ENCODE measurements around the gene ARAP2.

DNA sequence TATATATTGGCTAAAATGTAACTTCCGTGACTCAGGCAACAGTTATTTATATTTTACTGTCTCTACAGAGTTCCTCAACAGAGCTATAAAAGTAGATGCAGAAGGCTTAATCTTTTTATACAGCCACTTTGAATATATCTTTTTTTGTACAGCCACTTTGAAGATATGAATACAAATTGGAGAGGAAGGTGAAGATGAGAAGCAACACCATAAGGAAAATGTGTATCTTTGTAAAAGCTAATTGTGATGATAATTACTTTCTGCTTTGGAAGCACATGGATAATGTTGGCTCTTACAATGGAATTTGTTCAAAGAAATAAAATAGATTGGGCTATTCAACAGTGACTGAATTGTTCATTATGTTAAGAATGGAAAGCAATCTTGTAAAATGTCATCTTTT lies 205.8 kb downstream of the ARAP2 start:
- TF ChIP-seq POLR2A (IDR thresholded peaks at IDR 0.05), result no peak
- TF ChIP-seq, protein P1, sequence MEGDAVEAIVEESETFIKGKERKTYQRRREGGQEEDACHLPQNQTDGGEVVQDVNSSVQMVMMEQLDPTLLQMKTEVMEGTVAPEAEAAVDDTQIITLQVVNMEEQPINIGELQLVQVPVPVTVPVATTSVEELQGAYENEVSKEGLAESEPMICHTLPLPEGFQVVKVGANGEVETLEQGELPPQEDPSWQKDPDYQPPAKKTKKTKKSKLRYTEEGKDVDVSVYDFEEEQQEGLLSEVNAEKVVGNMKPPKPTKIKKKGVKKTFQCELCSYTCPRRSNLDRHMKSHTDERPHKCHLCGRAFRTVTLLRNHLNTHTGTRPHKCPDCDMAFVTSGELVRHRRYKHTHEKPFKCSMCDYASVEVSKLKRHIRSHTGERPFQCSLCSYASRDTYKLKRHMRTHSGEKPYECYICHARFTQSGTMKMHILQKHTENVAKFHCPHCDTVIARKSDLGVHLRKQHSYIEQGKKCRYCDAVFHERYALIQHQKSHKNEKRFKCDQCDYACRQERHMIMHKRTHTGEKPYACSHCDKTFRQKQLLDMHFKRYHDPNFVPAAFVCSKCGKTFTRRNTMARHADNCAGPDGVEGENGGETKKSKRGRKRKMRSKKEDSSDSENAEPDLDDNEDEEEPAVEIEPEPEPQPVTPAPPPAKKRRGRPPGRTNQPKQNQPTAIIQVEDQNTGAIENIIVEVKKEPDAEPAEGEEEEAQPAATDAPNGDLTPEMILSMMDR (IDR thresholded peaks at IDR 0.05), result no peak

Data from lower leg skin (tissue), 3 donors.